Osteoblast (primary cell): ENCODE measurements around the gene HDAC2. TPM values are rescaled to one million over a fixed set of nuclear protein-coding genes. Genes with fewer than 3 reads are reported as not detected.
A peak's percentile ranks its signal among the peaks of the same experiment; 100 is the strongest.
"Not testable (repeated sequence)": the region's sequence is repeated elsewhere in the genome, so short reads cannot be mapped to it uniquely, and the experiment has no call there.

Source experiments
- DNase-seq: peaks from one replicate; pipeline ENCODE4 v3.0.0; 2011; ENCODE audit warnings: low spot score, mixed read lengths; ENCODE audit not compliant: insufficient read length; ENCODE audit errors: missing footprints
- H2AFZ ChIP-seq: 2 replicates; pipeline ENCODE4 v1.6.0; 2011; ENCODE audit warnings: mild to moderate bottlenecking, low read length
- H3K27ac ChIP-seq: 2 replicates; pipeline ENCODE4 v1.5.1; 2011; ENCODE audit warnings: mild to moderate bottlenecking, low read depth, low read length, moderate library complexity
- H3K27me3 ChIP-seq: 2 replicates; pipeline ENCODE4 v1.6.0; 2012; ENCODE audit warnings: mild to moderate bottlenecking, control low read depth, inconsistent platforms, low read length, moderate library complexity; ENCODE audit not compliant: insufficient read depth
- H3K36me3 ChIP-seq: 2 replicates; pipeline ENCODE4 v1.5.1; 2011; ENCODE audit warnings: mild to moderate bottlenecking, low read length, control low read depth, moderate library complexity; ENCODE audit not compliant: insufficient read depth
- H3K4me1 ChIP-seq: 2 replicates; pipeline ENCODE4 v1.5.1; 2011; ENCODE audit warnings: mild to moderate bottlenecking, low read length, control low read depth, moderate library complexity; ENCODE audit not compliant: insufficient read depth
- H3K4me2 ChIP-seq: 2 replicates; pipeline ENCODE4 v1.6.0; 2011; ENCODE audit warnings: mild to moderate bottlenecking, low read length; ENCODE audit not compliant: insufficient read depth
- H3K4me3 ChIP-seq: fragments of 200-600 bp; sonication (generic); 3 replicates; pipeline ENCODE4 v1.5.1; 2012; ENCODE audit warnings: mild to moderate bottlenecking, low read length, inconsistent platforms; ENCODE audit not compliant: insufficient read depth
- H3K79me2 ChIP-seq: 2 replicates; pipeline ENCODE4 v1.6.0; 2012; ENCODE audit warnings: mild to moderate bottlenecking, low read length, control low read depth, inconsistent platforms; ENCODE audit not compliant: insufficient read depth
- H3K9me3 ChIP-seq: 2 replicates; pipeline ENCODE4 v1.5.1; 2011; ENCODE audit warnings: low read depth, low read length, control low read depth
- H4K20me1 ChIP-seq: 2 replicates; pipeline ENCODE4 v1.6.0; 2012; ENCODE audit warnings: mild to moderate bottlenecking, low read length, control low read depth; ENCODE audit not compliant: insufficient read depth
- CTCF ChIP-seq: IDR thresholded peaks from 2 replicates; pipeline ENCODE4 v1.5.1; 2011; ENCODE audit warnings: mild to moderate bottlenecking, low read depth, low read length, moderate library complexity; ENCODE audit errors: extremely low read depth
- total RNA-seq: library from RNA; depleted of rRNA; stranded (reverse); fragments of >200 nt; gene quantifications from 2 replicates; pipeline ENCODE4 v1.2.3, GENCODE V29; 2012

HDAC2 gene
- total RNA-seq, 1 donor, result 57.2 TPM

- Histone ChIP-seq H4K20me1 (no peaks in the 10 kb centered on the region), H3K36me3 (no peaks in the 10 kb centered on the region), H3K9me3 (no peaks in the 10 kb centered on the region), H3K4me2 (no peak overlapping the region), H3K27ac (no peak overlapping the region), H2AFZ (no peak overlapping the region), H3K27me3 (no peaks in the 10 kb centered on the region), H3K4me3 (no peak overlapping the region), H3K4me1 (no peaks in the 10 kb centered on the region), H3K79me2 (no peaks in the 10 kb centered on the region)
- no peak for DNase-seq
- TF ChIP-seq CTCF, result no peak
Observed at GRCh38 chr6:113921299-113921904, 49.5 kb downstream of the HDAC2 start.

GRCh38 chr6:113920663-113921267, 50.2 kb downstream of the HDAC2 start:
- Histone ChIP-seq H2AFZ (peak overlapping the region; percentile 8), H4K20me1 (no peaks in the 10 kb centered on the region), H3K4me3 (no peak overlapping the region), H3K4me1 (no peaks in the 10 kb centered on the region), H3K9me3 (no peaks in the 10 kb centered on the region), H3K27ac (no peak overlapping the region), H3K79me2 (no peaks in the 10 kb centered on the region), H3K4me2 (no peak overlapping the region), H3K36me3 (no peaks in the 10 kb centered on the region), H3K27me3 (no peaks in the 10 kb centered on the region)
- DNase-seq, result no peak
- TF ChIP-seq CTCF, result no peak

- H3K27ac ChIP-seq, H3K36me3 ChIP-seq, H3K4me2 ChIP-seq: not testable (repeated sequence)
Observed at GRCh38 chr6:113910285-113910684, 60.7 kb downstream of the HDAC2 start.

GRCh38 chr6:113909224-113909856, 61.6 kb downstream of the HDAC2 start:
- no peak overlapping the region for H3K4me3 ChIP-seq
- peak; percentile 75 for DNase-seq
- H3K4me1 ChIP-seq, result peaks cover 5% of the 10 kb centered on the region
- H3K9me3 ChIP-seq, result no peaks in the 10 kb centered on the region
- peak overlapping the region; percentile 71 for H3K27ac ChIP-seq
- peak overlapping the region; percentile 56 for H3K4me2 ChIP-seq
- H3K79me2 ChIP-seq, result no peaks in the 10 kb centered on the region
- TF ChIP-seq CTCF, result peak; percentile 69
- no peak overlapping the region for H2AFZ ChIP-seq
- no peaks in the 10 kb centered on the region for H3K36me3 ChIP-seq
- H4K20me1 ChIP-seq, result no peaks in the 10 kb centered on the region
- H3K27me3 ChIP-seq, result no peaks in the 10 kb centered on the region

More at GRCh38 chr6:113910285-113910684, 60.7 kb downstream of the HDAC2 start:
- not testable (repeated sequence) for DNase-seq, H2AFZ ChIP-seq, H3K4me3 ChIP-seq, H3K9me3 ChIP-seq, H3K27me3 ChIP-seq, H3K4me1 ChIP-seq, H3K79me2 ChIP-seq, H4K20me1 ChIP-seq
